Measurements from ENCODE around the gene HIVEP3. TPM values are rescaled to one million over a fixed set of nuclear protein-coding genes. Genes with fewer than 3 reads are reported as not detected.

HIVEP3 gene
- total RNA-seq, 1 experiment from 2014 or later = 1.2 TPM

DNA sequence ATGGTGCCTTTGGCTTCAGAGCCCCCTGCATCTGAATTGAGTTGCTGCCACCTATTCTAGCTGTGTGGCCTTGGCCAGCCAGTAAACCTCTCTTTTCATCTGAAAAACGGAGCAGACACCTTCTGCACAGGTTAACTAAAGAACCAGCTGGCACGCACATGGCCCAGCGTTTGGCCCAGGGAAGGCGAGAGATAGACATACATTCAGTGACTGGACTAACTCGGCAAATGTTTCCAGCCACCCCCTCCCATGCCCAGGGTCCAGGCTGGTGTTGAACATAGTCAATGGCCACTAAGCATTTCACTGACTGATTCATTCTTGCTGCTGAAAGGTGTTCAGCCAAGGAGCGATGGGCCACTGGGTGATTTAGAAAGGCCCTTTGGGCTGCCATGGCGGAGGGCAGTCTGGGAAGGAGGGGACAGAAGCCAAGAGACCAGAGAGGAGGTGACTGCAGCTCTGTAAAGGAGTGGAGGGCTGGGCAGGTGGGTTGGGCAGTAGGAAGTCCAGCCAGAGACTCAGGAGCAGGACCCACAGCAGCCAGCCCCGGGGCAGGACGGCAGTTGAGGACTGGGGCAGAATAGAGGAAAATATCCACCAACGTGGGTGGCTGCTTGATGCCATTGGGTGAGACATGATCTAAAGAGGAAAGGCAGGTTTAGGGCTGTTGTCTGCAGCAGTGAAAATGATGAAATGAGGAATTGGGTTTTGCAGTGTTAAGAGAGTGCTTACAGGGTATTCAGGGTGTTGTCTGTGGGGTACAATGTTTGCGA, 184.3 kb downstream of the HIVEP3 start:
- Mint-ChIP-seq H3K4me3 (ENCODE audit: unreplicated experiment) (no peak overlapping the region), H3K36me3 (ENCODE audit: insufficient read depth, unreplicated experiment) (no peaks in the 10 kb centered on the region), H3K9me3 (ENCODE audit: unreplicated experiment) (no peaks in the 10 kb centered on the region), H3K27me3 (ENCODE audit: insufficient read depth, unreplicated experiment) (peaks cover 8% of the 10 kb centered on the region), H3K27ac (ENCODE audit: low read depth, unreplicated experiment) (peak overlapping the region; percentile 43), H3K4me1 (ENCODE audit: insufficient read depth, unreplicated experiment) (no peaks in the 10 kb centered on the region)
- ChIA-PET CTCF (no interaction called here), POLR2A (interaction anchor here (0.6 kb wide), 1 partner anchor 783 kb away, joined by 3 read pairs; no protein-coding TSS in a partner anchor)
- no TSS peak for BruUV-seq (replicated peaks)
- intact Hi-C loops (cut with micrococcal nuclease) = no loop called here
- DNase-seq (ENCODE audit: unreplicated experiment) = no peak
- TF ChIP-seq CTCF (IDR thresholded peaks at IDR 0.05; ENCODE audit: unreplicated experiment) = no peak

GRCh38 chr1:41733725-41734124, 185.0 kb downstream of the HIVEP3 start:
- H3K36me3 Mint-ChIP-seq (ENCODE audit: insufficient read depth, unreplicated experiment) = no peaks in the 10 kb centered on the region
- H3K27me3 Mint-ChIP-seq (ENCODE audit: insufficient read depth, unreplicated experiment) = peaks cover 8% of the 10 kb centered on the region
- intact Hi-C loops (cut with micrococcal nuclease) = no loop called here
- BruUV-seq (replicated peaks) = no TSS peak
- ChIA-PET CTCF (no interaction called here), POLR2A (interaction anchor here (0.6 kb wide), 1 partner anchor 783 kb away, joined by 3 read pairs; no protein-coding TSS in a partner anchor)
- TF ChIP-seq CTCF (IDR thresholded peaks at IDR 0.05; ENCODE audit: unreplicated experiment) = no peak
- H3K4me1 Mint-ChIP-seq (ENCODE audit: insufficient read depth, unreplicated experiment) = no peaks in the 10 kb centered on the region
- H3K9me3 Mint-ChIP-seq (ENCODE audit: unreplicated experiment) = no peaks in the 10 kb centered on the region
- peak overlapping the region; percentile 43 for H3K27ac Mint-ChIP-seq (ENCODE audit: low read depth, unreplicated experiment)
- no peak for DNase-seq (ENCODE audit: unreplicated experiment)
- H3K4me3 Mint-ChIP-seq (ENCODE audit: unreplicated experiment) = no peak overlapping the region

DNA sequence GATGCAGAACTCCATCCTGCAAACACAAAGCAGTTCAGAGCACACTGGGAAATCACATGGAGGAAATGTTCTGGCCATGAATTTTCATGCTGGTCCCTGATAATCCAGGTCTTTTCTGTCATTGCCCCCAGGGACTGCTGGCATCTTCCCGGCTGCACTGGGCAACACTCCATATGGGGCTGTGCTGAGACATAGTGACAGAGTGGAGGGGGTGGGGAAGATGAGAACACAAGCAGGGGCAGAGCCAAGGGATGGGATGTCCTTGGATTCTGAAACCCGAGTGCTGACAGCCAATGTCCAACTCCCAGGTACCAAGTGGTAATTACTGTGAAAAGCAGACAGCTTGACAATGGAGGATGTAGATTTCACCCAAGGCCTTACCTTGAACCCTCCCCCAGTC, 185.7 kb downstream of the HIVEP3 start:
- BruUV-seq (replicated peaks) = no TSS peak
- no peaks in the 10 kb centered on the region for H3K4me1 Mint-ChIP-seq (ENCODE audit: insufficient read depth, unreplicated experiment)
- no peak for DNase-seq (ENCODE audit: unreplicated experiment)
- intact Hi-C loops (cut with micrococcal nuclease) = no loop called here
- no peak for TF ChIP-seq CTCF (IDR thresholded peaks at IDR 0.05; ENCODE audit: unreplicated experiment)
- no peak overlapping the region for H3K27ac Mint-ChIP-seq (ENCODE audit: low read depth, unreplicated experiment)
- no peaks in the 10 kb centered on the region for H3K36me3 Mint-ChIP-seq (ENCODE audit: insufficient read depth, unreplicated experiment)
- ChIA-PET POLR2A (no interaction called here), CTCF (no interaction called here)
- no peak overlapping the region for H3K4me3 Mint-ChIP-seq (ENCODE audit: unreplicated experiment)
- peaks cover 8% of the 10 kb centered on the region for H3K27me3 Mint-ChIP-seq (ENCODE audit: insufficient read depth, unreplicated experiment)
- no peaks in the 10 kb centered on the region for H3K9me3 Mint-ChIP-seq (ENCODE audit: unreplicated experiment)

DNA sequence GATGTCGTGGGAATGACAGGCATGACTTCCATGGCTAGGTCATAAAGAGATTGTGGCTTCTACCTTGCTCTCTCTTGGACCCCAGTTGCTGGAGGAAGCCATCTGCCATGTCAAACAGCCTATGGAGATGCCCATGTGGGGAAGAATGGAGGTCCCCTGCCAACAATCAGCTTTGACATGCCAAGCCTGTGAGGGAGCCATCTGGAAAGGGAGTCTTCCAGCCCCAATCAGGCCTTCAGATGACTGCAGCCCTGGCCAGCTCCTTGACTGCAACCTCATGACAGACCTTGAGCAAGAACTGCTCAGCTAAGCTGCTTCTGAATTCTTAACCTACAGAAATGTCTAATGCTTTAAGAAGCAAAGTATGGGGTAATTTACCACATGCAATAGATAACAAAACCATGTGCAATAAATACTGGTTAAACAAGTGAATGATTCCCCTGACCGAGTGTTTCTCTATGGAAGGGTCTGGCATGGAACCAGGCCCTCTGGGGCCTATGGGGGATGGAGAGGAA, 187.1 kb downstream of the HIVEP3 start:
- H3K4me1 Mint-ChIP-seq (ENCODE audit: insufficient read depth, unreplicated experiment) = no peaks in the 10 kb centered on the region
- no peak overlapping the region for H3K27ac Mint-ChIP-seq (ENCODE audit: low read depth, unreplicated experiment)
- CTCF ChIA-PET = no interaction called here

More for the DNA sequence above, 187.1 kb downstream of the HIVEP3 start:
- Mint-ChIP-seq H3K4me3 (ENCODE audit: unreplicated experiment) (no peak overlapping the region), H3K27me3 (ENCODE audit: insufficient read depth, unreplicated experiment) (peaks cover 8% of the 10 kb centered on the region), H3K36me3 (ENCODE audit: insufficient read depth, unreplicated experiment) (no peaks in the 10 kb centered on the region), H3K9me3 (ENCODE audit: unreplicated experiment) (no peaks in the 10 kb centered on the region)
- TF ChIP-seq CTCF (IDR thresholded peaks at IDR 0.05; ENCODE audit: unreplicated experiment) = no peak
- intact Hi-C loops (cut with micrococcal nuclease) = no loop called here
- no peak for DNase-seq (ENCODE audit: unreplicated experiment)
- no TSS peak for BruUV-seq (replicated peaks)
- POLR2A ChIA-PET = no interaction called here

Measured in MCF 10A (cell line).